Fibroblast of pulmonary artery (primary cell): Measurements from ENCODE around the gene CFAP99.

ENCODE experiments used
- DNase-seq: peaks from one replicate; pipeline ENCODE4 v3.0.0-alpha.2; 2010; ENCODE audit warnings: low read depth
- H3K4me3 ChIP-seq: replicated peaks from 2 replicates; pipeline ENCODE4 v1.5.1; 2011; ENCODE audit warnings: low read depth, mild to moderate bottlenecking, control low read depth, low read length, moderate library complexity
- TF ChIP-seq, protein P1 (sequence below): IDR thresholded peaks from 2 replicates; pipeline ENCODE4 v1.5.1; 2011; ENCODE audit warnings: mild to moderate bottlenecking, control low read depth, low read length, inconsistent platforms; ENCODE audit errors: missing control alignments

The CFAP99 gene

GRCh38 chr4:2417226-2417764 is 1.5 kb upstream of the CFAP99 start:
- H3K4me3 ChIP-seq = peak overlapping the region; percentile 61
- DNase-seq = no peak
- TF ChIP-seq, protein P1, sequence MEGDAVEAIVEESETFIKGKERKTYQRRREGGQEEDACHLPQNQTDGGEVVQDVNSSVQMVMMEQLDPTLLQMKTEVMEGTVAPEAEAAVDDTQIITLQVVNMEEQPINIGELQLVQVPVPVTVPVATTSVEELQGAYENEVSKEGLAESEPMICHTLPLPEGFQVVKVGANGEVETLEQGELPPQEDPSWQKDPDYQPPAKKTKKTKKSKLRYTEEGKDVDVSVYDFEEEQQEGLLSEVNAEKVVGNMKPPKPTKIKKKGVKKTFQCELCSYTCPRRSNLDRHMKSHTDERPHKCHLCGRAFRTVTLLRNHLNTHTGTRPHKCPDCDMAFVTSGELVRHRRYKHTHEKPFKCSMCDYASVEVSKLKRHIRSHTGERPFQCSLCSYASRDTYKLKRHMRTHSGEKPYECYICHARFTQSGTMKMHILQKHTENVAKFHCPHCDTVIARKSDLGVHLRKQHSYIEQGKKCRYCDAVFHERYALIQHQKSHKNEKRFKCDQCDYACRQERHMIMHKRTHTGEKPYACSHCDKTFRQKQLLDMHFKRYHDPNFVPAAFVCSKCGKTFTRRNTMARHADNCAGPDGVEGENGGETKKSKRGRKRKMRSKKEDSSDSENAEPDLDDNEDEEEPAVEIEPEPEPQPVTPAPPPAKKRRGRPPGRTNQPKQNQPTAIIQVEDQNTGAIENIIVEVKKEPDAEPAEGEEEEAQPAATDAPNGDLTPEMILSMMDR = no peak

DNA sequence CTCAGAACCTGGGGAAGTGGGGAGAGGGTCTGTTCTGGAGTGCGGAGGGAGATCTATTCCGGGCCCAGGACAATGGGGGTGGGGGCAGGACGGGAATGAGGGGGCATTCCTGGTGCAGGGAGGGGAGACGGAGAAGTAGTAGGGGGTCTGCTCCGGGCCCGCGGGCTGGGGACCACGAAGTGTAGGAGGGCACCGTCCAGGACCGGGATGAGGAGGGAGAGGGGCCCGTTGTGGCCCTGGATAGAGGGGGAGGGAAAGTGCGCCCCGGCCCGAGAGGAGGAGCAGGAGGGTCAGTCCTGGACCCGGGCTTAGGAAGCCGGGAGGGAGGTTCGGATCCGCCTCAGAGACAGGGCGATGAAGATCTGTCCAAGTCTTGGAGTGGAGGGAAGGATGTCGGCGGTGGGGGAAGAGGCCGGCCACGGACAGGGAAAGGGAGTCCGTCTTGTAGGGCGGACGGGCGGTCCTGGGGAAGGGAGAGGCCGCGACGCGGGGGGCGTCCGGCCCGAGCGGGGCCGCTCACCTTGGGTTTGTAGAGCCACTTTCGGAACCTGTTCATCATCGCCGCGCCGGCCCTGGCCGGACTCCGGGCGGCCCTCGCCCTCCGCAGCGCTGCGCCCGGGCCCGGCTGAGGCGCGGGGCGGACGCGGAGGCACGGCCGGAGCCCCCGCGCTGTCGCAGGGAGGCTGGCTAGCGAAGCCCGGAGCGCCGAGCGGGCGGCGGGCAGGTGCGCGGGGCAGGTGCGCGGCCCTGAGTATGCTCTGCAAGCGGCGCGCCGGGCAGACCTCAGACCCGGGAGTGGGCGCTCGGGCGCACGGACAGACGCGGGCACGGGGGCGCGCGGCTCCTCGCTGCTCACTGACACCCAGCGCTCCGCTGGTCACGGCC is 748 bp upstream of the CFAP99 start, which contains the start of gene ZFYVE28:
ZFYVE28 (minus strand) TSS at position 881 of the 885 bp plus-strand sequence; CDS start at position 559, 322 bp downstream.
- TF ChIP-seq, protein P1 = no peak
- peak within 1 kb of the TSS; percentile 61 for H3K4me3 ChIP-seq
- peak; percentile 36 for DNase-seq

DNA sequence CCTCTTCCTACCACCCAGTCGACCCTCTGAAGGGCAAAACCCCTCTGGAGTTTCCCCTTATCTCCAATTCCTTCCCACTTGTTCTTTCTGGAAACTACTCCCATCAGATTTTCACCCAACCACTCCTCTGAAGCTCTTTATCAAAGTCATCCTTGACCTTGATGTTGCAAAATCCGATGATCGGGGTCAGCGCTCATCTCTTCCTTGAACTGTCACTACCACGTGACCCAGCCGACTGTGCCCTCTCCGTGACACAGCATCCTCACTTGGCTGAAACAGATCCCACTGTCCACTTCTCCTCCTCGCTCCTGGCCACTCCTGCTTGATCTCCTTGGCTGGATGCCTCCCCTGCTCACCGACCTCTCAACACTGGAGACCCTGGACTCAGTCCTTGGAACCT is 1.1 kb downstream of the CFAP99 start:
- DNase-seq = no peak
- no peak overlapping the region for H3K4me3 ChIP-seq
- TF ChIP-seq, protein P1 = no peak

DNA sequence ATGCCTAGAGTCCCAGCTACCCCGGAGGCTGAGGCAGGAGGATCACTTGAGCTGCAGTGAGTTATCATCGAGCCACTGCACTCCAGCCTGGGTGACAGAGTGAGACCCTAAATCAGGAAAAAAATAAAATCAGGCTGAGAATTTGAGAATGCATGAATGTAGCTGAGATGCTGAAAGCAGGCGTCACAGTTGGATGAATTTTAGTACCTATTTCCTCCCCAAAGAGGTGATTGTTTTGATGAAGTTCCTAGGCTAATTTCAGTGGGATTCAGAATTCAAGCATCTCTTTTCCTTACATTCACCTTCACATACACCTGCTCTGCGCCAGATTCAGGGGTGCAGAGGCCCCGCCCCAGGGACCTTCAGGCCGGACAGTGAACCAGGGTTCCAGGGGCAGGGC is 3.2 kb downstream of the CFAP99 start:
- no peak overlapping the region for H3K4me3 ChIP-seq
- no peak for DNase-seq
- TF ChIP-seq, protein P1 = no peak

- DNase-seq = no peak
- TF ChIP-seq, protein P1 = no peak
- no peak overlapping the region for H3K4me3 ChIP-seq
These were observed 4.3 kb downstream of the CFAP99 start for GRCh38 chr4:2423066-2423465.

GRCh38 chr4:2423695-2424094 is 4.9 kb downstream of the CFAP99 start:
- H3K4me3 ChIP-seq = no peak overlapping the region
- TF ChIP-seq, protein P1 = no peak
- no peak for DNase-seq
